ENCODE measurements around the gene ATP9A. TPM values are rescaled to one million over a fixed set of nuclear protein-coding genes. Genes with fewer than 3 reads are reported as not detected.

Gene ATP9A
- total RNA-seq, 1 experiment from 2014 or later = 12.1 TPM

- Mint-ChIP-seq H3K4me3 (no peak overlapping the region), H3K36me3 (ENCODE audit: insufficient read depth in 1 of 3, low read depth in 3 of 3) (no peaks in the 10 kb centered on the region; a peak in 1 of 7 replicates), H3K9me3 (no peaks in the 10 kb centered on the region), H3K4me1 (peaks cover 6 to 11% of the 10 kb centered on the region in 2 experiments; a peak in 3 of 4 replicates), H3K27ac (no peak overlapping the region), H3K27me3 (ENCODE audit: low read depth) (no peaks in the 10 kb centered on the region)
- no peak overlapping the region for H2AFZ ChIP-seq (ENCODE audit: low read length)
- no peak for DNase-seq
- no peaks in the 10 kb centered on the region for H3K23me2 ChIP-seq (ENCODE audit: insufficient read length, low read depth, low read length, poor library complexity, severe bottlenecking)
- no peak overlapping the region for H3T11ph ChIP-seq (ENCODE audit: low read length)
- H3K79me2 ChIP-seq (ENCODE audit: insufficient read depth, low read length) = no peaks in the 10 kb centered on the region
- H4K20me1 ChIP-seq (ENCODE audit: control insufficient read depth, insufficient read depth, insufficient read length) = no peaks in the 10 kb centered on the region
- H3K14ac ChIP-seq (ENCODE audit: insufficient read depth, low read length) = no peak overlapping the region
- H3K18ac ChIP-seq (ENCODE audit: insufficient read length, low read depth, low read length) = no peak overlapping the region
- H4K91ac ChIP-seq (ENCODE audit: insufficient read length, low read depth, low read length) = no peak overlapping the region
- no peak overlapping the region for H2BK15ac ChIP-seq (ENCODE audit: low read depth, low read length)
- H3K4me2 ChIP-seq (ENCODE audit: insufficient read depth, insufficient read length, low read length) = no peak overlapping the region
- H4K8ac ChIP-seq (replicated peaks; ENCODE audit: insufficient read length, low read depth, low read length) = no peak overlapping the region
- no peak overlapping the region for H2AK5ac ChIP-seq (ENCODE audit: insufficient read length, low read length)
- H3K4ac ChIP-seq (ENCODE audit: low read depth, low read length) = no peak overlapping the region
- H2BK20ac ChIP-seq (ENCODE audit: low read depth, low read length, poor library complexity, severe bottlenecking) = no peak overlapping the region
- no peaks in the 10 kb centered on the region for H3K27me3 ChIP-seq (ENCODE audit: insufficient read depth, low read length)
- no peak overlapping the region for H3K27ac ChIP-seq (ENCODE audit: insufficient read length, low read depth, low read length)
- H3K9me3 ChIP-seq (ENCODE audit: control insufficient read depth, low read depth, low read length) = no peaks in the 10 kb centered on the region
- H2BK12ac ChIP-seq (ENCODE audit: insufficient read length, low read depth, low read length) = no peak overlapping the region
- no peaks in the 10 kb centered on the region for H3K79me1 ChIP-seq (ENCODE audit: insufficient read depth, low read depth, low read length, poor library complexity, severe bottlenecking)
- WGBS (ENCODE audit: extremely low coverage, insufficient read length, low lambda C conversion rate) = no CpG with 5 or more reads among the region's 13 CpGs
- H3K56ac ChIP-seq (ENCODE audit: insufficient read length, low read depth, low read length) = no peak overlapping the region
- H4K5ac ChIP-seq (ENCODE audit: insufficient read length, low read depth, low read length) = no peak overlapping the region
- H2BK120ac ChIP-seq (ENCODE audit: low read depth, low read length, poor library complexity, severe bottlenecking) = no peak overlapping the region
- no peaks in the 10 kb centered on the region for H3K4me1 ChIP-seq (ENCODE audit: insufficient read depth, low read length)
- no peak for TF ChIP-seq CTCF (conservative IDR thresholded peaks at IDR 0.05)
- H2BK5ac ChIP-seq (ENCODE audit: insufficient read length, low read length) = no peak overlapping the region
- H3K23ac ChIP-seq (ENCODE audit: insufficient read length, low read depth, low read length) = no peak overlapping the region
- no peak overlapping the region for H3K9ac ChIP-seq (ENCODE audit: extremely low read depth, insufficient read length, low read length)
Observed at GRCh38 chr20:51729771-51730170, 38.4 kb downstream of the ATP9A start.

Measured in H9 (cell line).